GM18861 (cell line): ENCODE results near the gene KCND3.

Source experiments
- ATAC-seq: cut with Tn5 transposase; IDR thresholded peaks from one replicate; pipeline ENCODE4 v1.9.1; 2021; ENCODE audit not compliant: unreplicated experiment

KCND3 gene

DNA sequence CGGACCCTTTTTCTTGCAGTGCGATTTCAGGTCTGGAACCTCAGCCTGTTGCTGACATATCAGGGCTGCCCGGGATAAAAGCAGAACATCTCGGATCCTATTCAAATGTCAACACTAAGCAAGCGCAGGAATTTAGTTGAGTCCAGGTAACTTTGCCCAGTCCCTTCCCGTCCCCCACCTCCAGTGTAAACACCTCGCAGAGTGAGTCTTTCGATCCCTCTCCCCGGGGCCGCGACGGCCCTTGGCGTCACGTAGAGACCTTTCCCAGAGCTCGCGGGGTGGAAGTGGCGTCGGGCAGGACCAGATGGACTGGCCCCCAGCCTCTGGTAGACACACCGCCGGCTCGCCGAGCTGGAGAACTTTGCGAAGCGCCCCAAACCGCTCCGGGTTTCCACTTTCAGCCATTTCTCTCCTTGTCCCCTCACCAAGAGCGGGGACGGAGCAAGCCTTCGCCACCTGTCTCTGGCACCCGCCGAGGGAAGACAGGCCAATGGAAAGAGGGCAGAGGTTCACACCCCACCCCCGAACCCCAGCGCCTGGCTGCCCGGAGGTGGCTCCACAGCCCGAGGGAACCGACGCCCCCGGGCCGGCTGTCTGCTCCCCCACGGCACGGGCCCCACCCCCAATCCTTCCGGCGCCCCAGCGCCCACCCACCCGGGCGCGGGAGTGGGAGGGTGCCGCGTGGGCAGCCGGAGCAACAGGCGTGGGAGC, 570 bp downstream of the KCND3 start:
- no peak for ATAC-seq

DNA sequence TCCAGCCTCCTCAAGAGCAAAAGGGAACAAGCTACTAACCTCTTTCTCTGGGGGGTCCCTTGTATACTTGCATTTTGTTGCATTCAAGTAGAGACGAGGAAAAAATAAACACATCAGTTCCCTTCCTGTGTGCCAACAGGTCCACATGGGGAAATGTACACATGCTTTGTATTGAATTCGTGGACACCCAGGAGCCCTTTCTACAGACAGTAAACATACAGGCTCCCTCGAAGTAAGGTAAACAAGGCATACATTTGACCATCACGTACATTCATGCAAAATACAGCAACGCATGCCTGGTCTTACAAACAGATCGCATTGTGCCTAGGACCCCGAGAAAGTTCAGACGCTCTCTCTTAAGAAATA, 1.1 kb downstream of the KCND3 start:
- no peak for ATAC-seq

DNA sequence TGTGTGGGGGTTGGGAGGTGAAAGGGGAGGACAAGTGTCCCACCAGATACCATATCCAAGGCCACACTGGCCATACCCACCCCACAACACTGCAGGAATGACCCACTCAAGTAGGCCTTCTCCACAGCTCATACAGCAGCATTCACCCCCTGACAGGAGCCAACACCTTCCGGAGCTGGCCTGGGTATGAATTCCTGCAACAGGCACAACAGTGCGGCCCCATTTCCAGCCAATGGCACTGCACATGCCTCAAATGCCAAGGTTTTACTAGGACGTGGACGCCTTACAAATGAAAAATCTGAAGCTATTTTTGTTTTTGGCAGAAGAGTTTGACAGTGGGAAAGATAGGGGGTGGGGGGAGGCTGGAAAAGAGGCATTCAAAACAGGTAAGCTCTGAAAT, 2.0 kb downstream of the KCND3 start:
- ATAC-seq = no peak

DNA sequence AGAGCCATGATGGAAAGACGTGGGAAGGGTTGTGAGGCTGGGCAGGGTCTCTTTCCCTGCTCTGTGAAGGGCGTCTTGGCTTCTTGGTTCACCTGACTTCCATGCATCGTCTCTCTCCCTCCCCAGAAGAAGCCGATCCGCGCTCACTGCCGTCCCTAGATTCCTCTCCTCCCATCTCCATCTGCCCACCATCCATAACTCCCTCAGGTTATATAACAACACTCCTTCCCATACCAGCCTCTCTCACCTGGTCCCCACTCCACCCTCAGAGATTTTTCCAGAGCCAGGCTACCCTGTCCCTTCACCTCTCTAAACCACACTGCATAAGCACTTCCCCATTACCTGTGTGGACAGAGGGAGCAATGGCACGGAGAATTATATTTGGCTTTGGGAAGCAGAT, 6.0 kb downstream of the KCND3 start:
- ATAC-seq = no peak

DNA sequence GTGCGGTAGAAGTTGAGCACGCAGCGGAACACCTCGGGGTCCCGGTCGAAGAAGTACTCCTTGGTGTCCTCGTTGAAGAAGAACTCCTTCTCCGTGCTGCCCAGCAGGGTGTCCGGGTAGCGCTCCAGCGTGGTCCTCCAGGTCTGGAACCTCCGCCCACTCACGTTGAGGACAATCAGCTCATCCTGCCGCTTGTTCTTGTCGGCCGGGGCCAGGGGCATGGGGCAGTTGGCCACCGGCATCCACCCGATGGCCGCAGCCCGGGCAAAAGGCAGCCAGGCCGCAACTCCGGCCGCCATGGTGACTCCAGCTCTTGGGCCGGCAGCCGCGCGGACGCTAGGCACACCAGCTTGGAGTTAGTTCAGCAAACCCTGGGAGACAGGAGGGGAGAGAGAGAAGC, 7.0 kb downstream of the KCND3 start:
- ATAC-seq = no peak

DNA sequence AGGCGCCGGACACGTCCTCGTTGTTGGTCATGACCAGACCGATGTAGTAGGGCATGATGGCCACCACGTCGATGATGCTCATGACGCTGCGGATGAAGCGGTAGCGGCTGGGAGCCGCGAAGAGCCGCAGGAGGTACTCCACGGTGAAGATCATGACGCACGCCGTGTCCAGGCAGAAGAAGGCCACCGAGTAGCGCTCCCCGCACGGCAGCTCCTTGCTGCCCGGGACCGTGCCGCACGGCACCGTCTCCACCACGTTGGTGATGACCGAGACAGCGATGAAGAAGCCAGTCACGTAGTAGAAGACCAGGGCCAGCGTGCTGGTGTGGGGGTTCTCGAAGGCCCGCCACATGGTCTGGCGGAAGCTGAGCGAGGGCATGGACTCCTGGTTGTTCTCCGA, 7.6 kb downstream of the KCND3 start:
- ATAC-seq = no peak

DNA sequence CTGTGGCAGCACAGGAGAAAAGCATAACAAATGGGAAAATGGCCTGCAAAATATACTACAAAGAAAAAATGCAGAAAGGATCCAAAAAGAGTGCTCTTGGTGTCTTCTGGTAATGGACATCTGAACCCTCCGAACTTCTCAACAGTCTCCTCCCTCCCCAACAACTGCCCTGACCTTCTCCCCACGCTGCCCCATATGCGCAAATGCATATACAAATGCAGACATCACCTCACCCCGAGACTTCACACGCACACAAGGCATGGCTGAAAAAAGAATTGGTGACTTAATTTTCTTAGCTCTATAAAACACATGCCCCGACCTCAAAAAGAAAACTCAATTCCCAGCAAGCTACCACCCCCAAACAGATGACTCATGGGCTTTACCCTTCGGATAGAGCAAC, 8.4 kb downstream of the KCND3 start:
- ATAC-seq = no peak

DNA sequence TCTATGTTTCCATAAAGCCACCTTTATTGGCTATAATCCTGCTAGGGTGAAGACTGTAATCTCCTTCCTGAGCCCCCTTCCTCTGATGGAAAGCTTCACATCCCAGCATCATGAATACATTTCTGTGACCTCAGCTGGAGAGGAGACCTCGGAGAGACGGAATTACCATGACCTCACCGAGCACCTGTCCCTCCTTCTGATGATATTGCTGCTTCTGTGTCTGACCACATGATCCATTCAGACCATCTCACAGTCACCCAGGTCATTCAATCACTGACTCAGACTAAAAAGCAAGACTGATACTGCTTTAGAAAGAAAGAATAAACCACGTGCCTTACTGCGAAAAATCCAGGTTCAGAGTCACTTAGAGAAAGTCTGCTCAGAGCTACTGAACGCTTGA, 8.8 kb downstream of the KCND3 start:
- ATAC-seq = no peak

DNA sequence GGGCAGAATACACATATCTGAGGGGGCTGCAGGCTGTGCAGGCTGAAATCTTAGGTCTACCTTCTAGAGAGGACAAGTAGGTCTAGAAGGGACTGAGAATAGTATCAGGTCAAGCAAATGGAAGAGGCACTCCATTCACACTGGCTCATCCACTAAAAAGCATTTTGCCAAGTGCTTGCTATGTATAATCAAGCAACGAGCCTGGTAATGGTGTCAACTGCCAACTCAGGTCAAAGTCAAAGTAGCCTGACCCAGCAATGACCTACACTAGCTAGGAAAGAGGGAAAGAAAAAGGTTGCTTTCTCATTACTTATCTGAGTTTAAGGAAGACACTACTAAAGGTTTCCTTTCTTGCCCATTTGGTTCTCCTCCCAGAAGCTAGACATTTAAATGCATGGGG, 10.8 kb downstream of the KCND3 start:
- ATAC-seq = no peak

DNA sequence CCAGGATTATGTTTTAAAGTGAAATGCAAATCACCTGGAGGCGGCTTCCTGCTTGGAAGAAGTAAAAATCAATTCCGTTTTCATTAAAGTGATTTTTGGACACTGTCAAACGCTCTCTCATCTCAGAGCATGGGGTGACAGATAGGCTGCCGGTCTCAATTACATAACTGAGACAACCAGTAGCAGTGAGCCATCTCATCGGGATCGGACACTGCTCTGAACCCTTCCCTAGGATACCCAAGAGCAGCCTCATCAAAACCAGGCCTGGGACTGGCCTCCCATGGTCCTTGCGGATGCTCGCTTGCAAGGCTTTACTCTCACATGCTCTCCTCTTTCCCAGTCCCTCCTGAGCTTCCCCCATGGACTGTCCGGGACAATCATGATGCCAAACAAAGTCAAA, 12.1 kb downstream of the KCND3 start:
- ATAC-seq = no peak

DNA sequence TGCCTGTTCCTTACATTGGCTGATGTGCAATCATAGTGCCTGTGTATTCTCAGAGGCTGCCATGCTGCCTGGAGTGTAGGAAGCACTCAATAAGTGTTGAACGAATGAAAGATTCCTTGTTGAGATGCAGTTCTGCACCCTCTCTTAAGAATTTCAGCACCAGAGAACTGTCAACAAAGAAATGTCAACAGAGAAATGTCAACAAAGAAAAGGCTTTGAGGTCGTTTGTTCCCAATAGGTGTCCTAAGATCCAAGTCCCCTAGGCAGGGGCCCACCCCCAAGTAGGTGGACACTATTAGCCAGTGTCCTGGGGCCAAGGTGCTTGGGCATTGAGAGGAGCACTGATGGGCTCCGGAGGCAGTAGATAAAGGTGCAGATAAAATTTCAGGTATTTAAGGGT, 12.6 kb downstream of the KCND3 start:
- no peak for ATAC-seq

DNA sequence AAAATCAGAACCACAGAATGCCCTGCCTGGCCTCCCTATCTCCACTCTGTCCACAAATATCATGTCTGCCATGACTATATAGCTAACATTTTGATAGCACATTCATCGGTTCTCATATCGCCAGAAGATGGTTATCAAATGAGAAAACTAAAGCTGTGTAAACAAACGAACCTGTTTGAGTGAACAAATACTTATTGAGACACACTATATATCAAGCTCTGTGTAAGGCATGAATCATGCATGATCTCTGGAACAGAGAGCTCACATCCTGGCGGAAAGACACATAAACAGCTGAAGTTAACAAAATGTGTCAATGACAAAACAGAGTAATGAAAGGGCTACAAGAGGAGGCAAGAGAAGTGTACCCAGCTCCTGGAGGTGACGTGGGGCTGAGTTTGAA, 13.1 kb downstream of the KCND3 start:
- no peak for ATAC-seq

DNA sequence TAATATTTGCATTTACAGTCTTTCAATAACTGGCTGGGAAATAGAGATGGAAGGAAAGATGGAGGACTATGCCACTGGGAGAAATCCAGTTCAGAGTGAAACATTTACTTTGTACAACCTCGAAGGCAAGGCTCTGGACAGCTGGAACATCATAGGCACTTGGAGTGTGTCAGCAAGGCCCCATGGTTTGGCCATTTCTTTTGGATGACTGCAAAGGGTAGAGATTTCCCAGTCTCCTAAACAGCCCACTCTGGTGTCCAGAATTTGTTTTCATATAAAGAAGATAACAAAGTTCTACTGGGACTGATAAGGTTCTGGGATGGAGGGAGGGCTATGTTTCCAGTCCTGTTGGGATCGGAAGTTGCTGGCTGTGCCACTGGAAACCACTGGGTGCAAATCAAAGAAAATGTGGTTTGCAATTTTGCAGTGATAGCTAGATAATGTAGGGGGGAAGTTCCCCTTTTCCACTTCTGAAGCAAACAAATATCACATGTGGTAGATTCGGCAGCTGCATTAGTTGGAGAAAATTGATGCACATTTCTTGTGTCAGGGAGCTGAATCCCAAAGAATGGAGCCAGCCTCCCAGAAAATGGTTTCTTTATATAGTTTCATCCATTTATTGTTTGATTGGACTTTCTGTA, 16.2 kb downstream of the KCND3 start:
- no peak for ATAC-seq

DNA sequence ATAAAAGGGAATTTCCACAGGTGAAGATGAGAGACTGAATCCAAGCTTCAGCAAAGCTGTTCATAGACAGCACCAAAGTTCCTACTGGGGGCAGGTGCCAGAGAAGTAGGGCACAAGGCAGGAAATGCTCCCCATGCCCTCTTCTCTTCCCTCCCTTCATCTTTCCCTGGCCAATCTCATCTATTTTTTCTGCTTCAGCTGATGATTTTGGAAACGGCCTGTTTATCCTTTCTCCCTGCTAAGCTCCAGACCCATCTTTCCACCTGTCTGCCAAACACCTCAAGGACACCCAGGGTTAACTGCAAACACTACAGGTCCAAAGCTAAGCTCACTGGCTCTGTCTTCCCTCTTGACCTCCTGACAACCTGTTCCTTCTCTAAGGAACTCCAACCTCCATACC, 18.1 kb downstream of the KCND3 start:
- no peak for ATAC-seq

DNA sequence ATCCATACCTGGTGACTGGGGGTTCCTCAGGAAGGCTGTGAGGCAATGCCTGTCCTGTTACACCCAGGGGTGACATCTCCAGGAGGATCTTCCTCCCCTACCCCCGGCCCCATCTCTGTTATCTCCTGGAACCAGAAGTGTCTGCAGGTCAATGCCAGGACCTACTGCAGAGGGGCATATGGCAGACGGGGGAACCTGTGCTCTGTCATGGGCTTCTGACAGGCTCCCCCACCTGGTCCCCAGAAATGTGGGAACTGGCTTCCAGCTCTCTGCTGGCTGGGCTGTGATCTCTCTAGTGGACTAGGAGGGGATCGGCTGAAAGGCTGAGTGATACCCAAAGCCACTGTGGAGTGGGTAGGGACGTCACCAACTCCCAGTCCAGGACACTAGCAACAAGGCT, 21.0 kb downstream of the KCND3 start:
- no peak for ATAC-seq

DNA sequence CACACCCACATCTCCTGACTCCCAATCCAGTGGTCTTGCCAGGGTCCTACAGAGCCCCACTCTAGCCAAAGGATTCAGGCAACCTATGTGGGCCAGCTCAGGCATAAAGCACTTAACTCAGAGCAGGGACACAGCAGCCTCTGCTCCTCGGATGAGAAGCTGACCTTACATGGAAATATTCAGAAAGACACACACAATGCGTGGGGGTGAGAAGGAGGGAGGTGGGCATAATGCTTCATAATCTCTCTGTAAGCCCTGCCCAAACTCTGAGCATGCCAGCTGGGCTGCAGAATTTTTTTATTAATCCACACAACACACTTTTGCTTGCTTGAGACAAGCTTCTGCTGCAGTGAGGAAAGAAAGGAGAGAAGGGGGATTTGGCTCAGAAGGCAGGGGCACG, 21.6 kb downstream of the KCND3 start:
- no peak for ATAC-seq

DNA sequence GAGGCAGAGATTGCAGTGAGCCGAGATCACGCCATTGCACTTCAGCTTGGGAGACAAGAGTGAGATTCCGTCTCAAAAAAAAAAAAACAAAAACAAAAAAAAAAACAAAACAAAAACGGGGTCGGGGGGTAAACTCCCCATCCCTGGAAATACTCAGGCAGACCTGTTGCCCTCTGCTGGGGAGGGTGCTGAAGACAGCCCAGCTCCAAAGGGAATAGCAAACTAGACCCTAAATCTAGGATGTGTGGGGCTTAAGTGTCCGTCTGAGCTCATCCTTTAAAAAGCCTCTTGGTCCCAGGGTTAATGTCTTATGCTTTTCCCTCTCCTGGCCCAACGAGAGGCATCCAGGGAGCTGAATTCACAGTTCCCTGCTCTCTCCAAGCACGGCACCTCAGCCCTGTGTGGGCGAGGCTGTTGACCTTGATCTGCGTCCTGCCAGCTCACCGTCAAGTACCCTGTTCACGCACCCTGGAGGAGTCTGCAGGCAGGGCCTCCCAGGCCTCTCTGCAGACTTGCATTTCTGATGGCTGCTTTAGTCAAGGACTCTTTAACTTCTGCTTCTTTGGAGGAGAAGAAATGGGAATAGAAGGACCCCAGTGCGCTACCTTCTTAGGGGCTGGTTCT, 22.3 kb downstream of the KCND3 start:
- ATAC-seq = no peak

DNA sequence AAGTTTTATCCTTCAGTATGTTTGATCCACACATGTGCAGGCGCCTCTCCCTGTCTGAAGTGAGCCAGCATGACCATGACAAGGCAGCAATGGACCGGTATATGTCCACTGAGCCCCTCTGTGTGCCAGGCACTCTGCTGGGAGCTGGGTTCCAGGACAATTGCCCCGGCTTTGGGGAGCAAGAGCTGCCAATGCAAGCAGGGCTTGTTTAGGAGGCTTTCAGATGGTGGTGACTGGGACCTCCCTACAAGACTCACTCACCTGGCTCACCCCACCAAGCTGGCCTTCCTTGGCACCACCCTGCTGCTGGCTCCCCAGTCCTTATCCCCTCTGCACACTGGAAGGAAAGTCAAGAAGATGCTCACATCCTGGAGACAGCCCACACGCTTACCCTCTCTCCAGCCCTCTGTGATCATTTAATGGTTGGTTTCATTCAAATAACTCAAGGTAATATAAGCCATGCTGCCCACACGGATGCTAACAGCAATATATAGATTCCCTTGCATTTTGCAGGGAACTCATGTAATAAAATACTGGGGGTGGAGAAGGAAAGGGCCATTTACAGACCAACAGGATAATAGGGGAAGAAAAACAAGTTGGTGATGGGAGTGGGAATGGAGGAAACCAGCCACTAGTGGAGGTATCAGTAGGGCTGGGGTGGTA, 23.6 kb downstream of the KCND3 start:
- no peak for ATAC-seq

DNA sequence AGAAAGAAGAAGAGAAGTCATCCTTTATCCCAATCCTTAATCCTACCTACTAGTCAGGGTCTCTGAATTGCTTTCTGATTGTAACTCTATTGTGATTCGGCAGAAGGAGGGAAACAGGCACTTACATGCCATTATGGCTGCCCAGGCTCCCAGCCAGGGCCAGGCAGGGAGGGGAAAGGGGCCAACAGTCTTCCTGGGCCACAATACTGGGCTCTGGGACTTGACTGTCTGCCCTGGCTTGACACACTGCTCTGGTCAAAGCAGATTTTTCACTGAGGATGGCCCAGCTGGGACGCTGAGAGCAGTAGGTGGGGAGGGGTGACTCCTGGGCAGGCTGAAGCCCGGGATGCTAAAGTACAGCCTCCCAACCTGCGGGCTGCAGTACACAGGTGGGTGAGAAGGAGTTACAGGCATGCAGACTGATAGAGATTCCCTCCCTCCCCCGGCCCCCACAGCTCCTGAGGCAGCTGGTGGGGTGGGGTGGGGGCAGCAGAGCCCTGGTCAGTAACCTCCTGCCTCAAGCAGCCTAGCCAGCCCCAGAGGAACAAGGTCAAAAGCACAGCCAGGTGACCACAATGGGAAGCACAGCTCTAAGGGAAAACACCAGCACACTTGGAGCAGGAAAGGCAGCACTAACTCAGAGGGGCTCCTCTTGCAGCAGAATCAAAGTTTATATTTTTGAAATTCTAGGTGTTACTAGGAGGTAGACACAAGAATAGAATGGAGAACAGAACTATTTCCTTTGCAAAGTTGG, 25.3 kb downstream of the KCND3 start:
- ATAC-seq = no peak

DNA sequence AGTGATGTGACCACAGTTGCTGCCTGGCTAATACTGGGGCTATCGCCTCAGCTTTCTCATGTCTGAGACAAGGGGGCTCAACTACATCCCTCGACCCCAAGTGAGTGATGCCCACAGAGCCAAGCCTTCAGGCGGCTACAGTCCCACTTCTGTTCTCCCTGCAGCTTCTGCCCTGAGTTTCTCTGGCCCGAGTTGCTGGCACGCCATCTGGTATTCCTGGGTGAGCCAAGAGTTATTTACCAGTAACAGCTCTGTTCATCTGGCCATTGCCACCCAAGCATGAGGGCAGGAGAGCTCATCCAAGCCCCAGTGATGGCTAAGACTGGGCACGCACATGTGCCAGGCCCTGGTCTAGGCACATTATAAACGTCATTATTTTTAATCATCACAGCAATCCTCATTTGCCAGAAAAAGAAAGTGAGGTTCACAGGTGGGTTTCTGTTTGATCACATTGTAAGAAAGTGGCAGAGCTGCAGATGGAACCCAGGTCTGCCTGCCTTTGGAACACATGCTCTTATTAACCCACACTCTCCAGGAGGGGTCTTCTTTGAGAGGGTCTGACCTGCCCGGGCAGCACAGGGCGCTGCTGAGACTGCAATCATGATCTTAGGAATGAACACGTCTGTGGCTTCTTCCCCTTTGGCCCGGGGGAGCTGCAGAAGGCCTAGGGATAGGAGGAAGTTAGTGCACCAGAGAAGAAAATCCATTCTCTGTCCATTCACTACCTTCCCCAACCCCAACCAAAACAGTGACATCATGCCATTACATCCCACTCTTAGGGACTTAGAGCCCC, 27.5 kb downstream of the KCND3 start:
- ATAC-seq = no peak

DNA sequence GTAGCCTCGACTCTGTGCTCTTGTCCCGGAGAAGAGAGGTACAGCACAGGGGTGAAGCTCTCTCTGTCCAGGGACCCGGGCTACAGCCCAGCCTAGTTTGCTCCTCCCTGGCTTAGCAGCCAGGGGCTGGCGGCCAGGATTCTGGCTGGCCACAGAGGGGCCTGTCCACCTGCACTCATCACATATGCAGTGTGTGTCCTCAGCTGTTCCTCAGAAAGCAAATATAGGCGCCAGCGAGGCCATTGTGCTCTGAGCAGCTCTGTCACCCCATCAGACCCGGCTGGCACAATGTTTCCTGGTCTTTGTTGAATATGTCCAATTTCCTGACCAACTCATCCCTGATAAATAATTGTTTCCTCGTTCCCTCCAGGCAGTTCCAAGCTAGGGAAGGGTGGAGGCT, 28.5 kb downstream of the KCND3 start:
- ATAC-seq = no peak
